Measurements from ENCODE around the gene NUMA1.
A peak's percentile ranks its signal among the peaks of the same experiment; 100 is the strongest.

NUMA1 gene, protein sequence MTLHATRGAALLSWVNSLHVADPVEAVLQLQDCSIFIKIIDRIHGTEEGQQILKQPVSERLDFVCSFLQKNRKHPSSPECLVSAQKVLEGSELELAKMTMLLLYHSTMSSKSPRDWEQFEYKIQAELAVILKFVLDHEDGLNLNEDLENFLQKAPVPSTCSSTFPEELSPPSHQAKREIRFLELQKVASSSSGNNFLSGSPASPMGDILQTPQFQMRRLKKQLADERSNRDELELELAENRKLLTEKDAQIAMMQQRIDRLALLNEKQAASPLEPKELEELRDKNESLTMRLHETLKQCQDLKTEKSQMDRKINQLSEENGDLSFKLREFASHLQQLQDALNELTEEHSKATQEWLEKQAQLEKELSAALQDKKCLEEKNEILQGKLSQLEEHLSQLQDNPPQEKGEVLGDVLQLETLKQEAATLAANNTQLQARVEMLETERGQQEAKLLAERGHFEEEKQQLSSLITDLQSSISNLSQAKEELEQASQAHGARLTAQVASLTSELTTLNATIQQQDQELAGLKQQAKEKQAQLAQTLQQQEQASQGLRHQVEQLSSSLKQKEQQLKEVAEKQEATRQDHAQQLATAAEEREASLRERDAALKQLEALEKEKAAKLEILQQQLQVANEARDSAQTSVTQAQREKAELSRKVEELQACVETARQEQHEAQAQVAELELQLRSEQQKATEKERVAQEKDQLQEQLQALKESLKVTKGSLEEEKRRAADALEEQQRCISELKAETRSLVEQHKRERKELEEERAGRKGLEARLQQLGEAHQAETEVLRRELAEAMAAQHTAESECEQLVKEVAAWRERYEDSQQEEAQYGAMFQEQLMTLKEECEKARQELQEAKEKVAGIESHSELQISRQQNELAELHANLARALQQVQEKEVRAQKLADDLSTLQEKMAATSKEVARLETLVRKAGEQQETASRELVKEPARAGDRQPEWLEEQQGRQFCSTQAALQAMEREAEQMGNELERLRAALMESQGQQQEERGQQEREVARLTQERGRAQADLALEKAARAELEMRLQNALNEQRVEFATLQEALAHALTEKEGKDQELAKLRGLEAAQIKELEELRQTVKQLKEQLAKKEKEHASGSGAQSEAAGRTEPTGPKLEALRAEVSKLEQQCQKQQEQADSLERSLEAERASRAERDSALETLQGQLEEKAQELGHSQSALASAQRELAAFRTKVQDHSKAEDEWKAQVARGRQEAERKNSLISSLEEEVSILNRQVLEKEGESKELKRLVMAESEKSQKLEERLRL (N-terminal part only)

DNA sequence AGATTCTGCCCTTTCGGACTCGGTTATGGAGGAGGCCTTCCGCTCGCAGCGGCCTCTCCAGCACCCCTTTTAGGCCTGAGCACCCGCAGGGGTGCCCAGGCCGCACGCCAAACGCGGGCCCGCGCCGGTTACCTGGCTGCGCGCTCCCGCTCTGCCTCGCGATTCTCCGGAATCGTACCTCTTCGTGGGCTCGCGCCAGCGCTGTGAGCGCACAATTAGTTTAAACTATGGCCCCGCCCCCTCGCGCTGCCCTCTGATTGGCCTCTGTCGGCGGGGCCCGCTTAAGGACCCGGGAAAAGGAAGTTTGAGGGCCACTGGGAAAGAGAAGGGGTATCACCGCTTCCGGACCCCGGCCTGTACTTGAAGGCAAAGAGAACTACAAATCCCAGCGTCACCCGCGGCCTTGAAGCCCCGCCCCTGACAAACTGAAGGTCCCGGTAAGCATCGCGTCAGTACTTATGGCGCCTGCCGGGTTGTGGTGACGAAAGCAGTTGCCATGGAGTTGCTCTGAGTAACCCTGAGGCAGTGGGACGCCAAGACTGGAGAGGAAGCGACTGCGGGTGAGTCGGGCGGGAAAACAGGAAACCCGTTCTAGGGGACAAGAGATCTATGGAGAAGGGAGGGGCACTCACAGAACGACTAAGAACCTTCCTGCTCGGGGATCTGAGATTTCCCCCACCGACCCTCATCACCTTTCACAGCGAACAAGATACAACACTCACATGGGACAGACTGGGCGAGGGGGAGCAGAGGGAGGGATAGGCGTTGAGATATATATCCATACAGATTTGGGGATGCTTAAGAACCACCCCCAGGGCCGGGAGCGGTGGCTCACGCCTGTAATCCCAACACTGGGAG lies at the start of gene NUMA1, which contains the start of gene LRRC51:
TSS of gene NUMA1 (minus strand) at position 217 of the 858 bp plus-strand sequence. CDS start 44,599 bp downstream, outside the sequence.
TSS of gene LRRC51 (plus strand) at position 525 of the 858 bp plus-strand sequence. CDS start 8,234 bp downstream, outside the sequence.
- peak; percentile 100 for DNase-seq

DNA sequence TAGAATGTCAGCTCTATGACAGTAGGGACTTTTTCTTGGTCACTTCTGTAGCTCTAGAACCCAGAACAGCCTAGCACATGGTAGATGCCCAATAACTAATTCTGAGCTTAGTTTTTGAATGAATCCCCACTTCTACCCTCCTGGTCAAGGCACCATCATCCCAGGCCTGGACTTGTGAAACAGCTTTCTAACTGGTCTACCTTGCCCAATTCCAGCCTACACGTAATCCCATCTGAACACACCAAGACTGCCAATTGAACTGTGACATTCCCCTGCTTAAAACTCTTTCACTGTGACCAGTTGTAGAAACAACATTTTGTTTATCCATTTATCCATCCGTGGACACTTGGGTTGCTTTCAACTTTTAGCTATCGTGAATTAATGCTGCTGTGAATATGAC lies 49.0 kb upstream of the NUMA1 start:
- no peak for DNase-seq

DNA sequence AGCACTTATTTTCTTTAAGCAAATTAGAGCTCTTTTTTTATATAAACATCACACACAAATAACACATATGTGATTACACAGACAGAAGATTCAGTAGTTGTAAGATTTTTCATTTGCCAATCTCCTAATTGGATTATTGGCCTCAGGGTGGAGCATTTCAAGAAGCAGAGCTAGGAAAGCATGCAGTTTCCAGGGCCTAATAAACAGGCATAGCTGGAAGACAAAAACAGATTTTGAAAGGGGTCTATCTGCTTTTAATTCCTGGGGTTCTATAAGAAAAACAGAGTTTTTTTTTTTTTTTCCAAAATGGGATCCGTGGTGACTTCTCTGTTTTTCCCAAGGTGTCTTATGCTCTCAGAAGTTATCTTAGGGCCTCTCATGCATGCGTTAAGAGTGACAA lies 47.6 kb upstream of the NUMA1 start:
- no peak for DNase-seq

DNA sequence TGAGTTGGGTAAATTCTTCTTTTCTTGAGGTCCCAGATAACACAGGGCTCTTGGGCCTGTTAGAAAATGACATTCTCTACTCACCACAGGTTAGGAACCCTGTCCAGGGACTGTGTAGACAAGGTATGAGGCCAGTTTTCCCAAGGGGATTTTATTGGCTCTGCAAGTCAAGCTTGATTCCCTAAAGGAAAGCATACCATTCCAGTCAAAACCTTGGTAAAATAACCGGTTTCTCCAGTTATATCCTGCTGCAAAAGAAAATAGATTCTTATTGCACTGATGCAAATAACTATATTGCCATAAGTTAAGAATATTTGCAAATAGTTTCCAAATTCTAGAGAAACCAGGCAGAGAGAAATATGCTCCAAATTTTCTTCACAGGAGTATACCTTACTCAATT lies 45.6 kb upstream of the NUMA1 start:
- DNase-seq: no peak

DNA sequence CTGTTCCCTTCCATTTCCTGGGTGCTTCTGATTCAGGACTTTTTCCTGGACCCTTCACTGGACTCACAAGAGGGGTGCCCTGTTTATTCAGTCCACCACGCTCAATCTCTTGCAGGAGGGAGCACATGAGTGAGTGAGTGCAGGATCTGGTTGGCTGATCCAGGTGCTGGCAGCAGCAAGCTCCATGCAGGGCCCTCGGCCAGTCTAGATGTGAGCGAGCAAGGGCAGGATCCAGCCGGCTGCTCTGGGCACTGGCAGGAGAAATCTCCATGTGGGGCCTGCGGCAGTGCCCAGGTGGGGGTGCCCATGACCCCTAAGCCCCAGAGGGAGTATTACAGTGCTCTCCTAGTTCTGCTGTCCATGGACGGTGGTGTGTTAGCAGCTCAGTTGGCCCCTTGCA lies 43.7 kb upstream of the NUMA1 start:
- no peak for DNase-seq

DNA sequence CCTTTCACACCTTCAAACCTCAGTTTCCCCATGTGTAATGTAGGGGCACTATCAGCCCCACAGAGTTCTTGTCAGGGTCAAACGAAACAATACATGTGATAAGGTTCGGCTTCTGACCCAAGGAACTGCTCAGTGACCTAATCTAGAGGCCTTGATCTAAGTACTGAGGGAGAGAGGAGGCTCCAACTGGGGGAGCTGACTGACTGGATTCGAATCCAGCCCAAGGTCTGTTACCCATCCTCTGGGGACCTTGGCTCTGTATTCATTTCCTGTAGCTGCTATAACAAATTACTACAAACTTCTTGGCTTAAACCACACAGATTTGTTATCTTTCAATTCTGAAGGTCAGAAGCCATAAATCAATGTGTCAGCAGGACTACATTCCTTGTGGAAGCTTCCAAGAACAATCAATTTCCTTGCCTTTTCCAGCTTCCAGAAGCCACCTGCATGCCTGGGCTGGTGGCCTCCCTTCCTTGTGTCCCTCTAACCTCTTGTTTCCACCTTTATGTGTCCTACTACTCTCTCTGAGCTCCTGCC lies 42.8 kb upstream of the NUMA1 start:
- DNase-seq: no peak

DNA sequence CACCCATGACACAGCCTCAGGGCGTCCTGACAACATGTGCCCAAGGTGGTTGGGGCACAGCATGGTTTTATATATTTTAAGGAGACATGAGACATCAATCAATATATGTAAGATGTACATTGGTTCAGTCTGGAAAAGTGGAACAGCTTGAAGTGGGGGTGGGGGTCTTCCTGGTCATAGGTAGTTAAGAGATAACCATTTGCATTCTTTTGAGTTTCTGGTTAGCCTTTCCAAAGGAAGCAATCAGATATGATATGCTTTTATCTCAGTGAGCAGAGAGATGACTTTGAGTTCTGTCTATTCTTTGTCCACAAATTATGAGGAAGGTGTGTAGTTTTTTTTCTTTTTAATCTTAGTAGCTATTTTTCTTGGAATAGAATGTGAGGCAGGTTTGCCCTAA lies 42.3 kb upstream of the NUMA1 start:
- DNase-seq: no peak

DNA sequence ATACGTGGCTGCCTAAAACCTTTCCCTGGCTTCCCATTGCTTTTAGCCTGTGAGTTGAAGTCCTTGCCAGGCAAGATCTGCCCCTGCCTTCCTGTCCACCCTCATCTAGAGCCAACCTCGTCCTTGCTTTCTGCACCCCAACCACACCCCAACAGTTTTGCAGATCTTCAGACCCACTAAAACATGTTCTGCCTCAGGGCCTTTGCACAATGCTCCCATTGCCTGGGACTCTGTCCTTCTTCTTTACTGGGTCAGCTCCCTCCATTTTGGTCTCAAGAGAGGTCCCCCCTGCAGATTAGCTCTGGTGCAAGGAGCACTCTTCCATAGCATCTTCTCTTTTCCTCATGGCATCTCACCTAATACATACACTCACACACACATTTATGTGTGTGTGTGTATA lies 40.6 kb upstream of the NUMA1 start:
- no peak for DNase-seq

DNA sequence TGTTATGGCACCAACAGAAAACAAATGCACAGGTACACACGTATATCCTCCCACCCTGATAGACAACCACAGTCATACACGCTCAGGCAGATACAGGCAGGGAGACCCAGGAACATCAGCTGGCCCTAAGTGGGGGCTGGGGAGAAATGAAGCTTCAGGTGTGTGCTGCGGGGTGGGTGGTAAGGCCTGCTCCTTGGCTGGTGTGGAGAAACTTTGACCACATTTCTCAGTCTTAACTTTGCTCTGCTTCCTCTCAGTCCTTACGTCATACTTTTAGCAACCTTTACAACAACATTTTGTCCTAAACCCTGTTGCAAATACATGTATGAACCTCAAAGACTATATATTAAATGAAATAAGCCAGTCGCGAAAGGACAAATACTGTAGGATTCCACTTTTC lies 38.9 kb upstream of the NUMA1 start:
- DNase-seq: peak; percentile 36

DNA sequence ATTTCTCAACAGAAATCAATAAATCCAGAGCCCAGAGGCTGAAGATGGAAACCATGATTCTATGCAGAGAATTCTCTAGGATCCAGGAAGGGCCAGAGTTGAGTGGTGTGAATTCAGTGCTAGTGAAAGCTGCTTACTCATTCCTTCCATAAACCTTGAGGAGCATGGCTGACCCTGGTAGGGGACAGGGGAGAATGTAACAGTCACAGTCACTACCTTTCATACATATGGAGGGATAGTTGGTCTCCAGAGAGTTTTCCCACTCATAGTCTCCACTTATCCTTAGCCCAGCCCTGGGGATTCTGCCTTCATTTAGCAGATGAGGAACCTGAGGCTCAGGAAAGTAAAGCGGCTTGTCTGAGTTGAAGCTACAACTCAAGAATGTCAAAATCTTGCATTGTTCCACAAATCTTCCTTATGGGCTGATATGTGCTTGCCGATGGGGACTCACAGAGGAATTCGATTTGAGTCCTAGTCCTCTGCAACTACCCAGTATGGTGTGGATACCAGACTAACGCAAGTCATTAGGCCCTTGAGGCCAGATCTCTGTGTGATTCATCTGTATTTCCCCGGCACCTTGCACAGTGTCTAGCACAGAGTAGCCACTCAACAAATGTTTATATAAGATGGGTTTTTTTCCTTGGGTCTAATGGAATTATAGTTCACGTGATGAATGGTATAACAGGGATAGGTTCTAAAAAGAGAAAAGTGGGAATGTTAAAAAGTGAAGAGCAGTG lies 35.8 kb upstream of the NUMA1 start:
- DNase-seq: no peak

DNA sequence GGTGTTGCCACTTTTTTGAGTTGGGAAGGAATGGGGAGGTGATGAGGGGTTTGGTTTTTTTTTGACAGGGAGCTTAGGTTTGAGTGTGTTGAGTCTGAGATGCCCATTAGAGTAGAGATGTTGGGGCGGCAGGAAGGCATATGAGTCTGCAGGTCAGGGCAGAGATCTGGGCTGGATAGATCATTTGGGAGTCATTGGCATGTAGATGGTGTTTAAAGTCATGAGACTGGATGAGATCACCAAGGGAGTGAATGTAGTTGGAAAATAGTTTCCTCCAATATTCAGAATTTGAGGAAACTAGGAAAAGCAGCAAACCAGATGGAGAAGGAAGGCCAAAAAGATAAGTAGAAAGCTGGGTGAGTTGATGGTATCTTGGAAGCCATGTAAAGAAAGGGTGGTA lies 34.2 kb upstream of the NUMA1 start:
- DNase-seq: no peak

DNA sequence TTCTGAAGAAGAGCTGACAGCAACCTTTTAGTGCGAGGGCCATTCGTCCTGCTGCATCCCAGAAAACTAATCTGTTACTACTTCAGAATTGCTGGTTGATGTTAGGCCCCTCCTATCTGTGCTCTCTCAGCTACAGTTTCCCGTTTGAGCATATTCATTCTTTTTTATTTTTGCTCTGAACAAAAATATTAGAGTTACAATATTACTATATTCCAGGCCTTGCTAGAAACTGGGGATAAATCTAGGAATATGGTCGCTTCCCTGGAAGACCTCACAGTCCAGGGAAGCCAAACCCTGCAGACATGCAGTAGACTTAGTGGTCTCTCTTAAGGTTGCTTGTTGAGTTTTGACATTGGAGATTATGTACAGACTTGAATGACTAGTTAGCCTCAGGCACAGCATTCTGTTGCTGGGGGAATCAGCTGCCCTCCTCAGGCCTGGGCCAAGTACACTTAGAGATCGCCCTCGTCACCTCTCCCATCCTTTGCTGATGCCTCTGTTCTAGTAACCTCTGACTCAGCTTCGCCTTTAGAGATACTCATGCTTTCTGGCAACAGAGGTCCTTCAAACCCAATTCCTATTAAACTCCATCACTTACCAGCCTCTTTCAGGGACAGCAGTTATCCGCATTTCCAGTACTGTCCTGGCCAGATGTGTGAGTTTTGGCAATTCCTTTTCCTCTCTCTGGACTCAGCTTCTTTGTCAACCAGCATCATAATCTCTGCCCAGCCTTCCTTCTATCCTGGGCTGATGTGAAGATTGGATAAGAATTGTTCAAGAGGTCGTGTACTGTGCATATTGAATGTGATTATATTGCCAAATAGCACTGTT lies 32.9 kb upstream of the NUMA1 start:
- no peak for DNase-seq

DNA sequence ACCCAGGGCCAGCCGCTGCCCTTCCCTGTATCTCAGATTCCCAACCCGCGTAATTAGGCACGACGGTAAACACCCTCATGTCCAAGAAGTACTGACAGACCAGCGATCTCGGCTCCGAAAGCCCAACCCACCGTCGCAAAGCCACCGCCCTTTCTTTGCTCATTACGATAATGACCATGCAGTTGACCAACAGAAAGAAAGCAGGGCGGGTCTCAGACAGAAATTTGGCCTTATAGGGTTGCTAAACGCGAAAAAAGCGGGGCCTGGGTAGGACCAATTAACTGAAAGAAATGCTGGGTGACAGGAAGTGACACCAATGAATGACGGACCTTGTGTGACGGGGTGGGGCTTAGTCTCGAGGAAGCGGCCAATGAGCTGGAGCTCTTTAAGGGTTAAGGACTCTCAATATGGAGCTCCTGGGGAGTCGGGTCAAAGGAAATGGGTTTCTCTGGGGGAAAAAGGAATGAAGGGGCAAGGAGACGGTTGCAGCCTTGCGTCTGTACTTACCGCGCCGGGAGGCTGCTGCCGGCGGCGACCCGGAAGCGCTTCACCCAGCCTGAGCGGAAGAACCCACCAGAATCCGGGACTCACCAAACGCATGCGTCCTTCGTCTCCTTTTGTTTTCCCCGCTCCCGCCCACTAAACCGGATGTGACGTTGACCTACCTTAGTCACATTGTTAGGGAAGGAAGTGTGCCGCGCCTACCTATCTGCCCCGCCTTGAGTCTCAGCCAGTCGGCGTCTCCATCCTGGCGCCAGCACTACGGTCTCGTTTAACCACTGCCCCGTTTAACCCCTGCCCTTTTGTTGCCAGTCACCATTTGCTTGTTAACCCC lies 32.0 kb upstream of the NUMA1 start, which contains the start of gene ANAPC15:
TSS of gene ANAPC15 (minus strand) at position 553 of the 835 bp plus-strand sequence. CDS start 1,419 bp downstream, outside the sequence.
- peak; percentile 100 for DNase-seq

DNA sequence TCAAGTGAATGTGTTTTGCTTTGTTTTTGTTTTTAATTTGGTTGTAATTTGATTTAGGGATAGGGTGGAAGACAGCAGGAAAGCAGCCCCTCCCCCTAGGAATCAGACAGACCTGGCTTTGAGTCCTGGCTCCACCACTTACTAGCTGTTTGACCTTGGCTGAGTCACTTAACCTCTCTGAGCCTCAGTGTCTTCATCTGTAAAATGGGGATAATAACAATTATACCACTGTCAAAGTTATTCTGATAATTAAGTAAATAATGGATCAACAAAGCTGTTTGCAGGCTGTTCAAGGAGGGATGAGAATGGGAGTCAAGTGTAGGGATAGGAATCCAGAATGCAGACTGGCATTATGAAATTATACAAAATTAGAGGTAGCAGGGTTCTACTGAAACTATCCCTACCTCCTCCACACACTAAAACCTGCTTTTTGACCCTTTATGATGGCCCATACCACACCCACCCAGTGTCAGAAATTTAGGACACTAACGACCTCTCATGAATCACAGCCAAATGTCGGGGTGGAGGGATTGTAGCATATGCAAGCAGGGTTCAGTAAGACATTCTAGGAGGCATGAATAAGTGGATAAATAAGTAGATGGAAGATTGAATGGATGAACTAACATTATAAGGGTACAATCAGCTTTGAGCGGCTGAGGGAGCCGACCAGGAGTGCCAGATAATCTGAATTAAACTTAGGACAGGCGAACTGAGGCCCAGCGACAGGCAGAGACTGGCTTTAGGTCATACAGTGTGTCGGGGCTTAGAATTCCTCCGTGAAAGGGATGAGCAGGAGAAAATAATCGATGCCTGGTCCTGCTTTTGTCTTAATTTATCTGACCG lies 31.2 kb upstream of the NUMA1 start:
- no peak for DNase-seq

DNA sequence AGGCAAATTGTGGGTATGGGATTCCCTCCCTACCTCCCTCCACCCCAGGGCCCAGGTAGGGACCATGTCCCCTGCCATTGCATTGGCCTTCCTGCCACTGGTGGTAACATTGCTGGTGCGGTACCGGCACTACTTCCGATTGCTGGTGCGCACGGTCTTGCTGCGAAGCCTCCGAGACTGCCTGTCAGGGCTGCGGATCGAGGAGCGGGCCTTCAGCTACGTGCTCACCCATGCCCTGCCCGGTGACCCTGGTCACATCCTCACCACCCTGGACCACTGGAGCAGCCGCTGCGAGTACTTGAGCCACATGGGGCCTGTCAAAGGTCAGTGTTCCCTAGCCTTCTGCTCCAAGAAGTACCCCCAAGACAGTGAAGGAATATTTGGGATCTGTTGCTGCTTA lies 25.5 kb upstream of the NUMA1 start, which contains the start of gene TOMT:
TSS of gene TOMT (plus strand) at position 37 of the 400 bp plus-strand sequence. CDS start at position 65, 28 bp downstream.
- DNase-seq: no peak

DNA sequence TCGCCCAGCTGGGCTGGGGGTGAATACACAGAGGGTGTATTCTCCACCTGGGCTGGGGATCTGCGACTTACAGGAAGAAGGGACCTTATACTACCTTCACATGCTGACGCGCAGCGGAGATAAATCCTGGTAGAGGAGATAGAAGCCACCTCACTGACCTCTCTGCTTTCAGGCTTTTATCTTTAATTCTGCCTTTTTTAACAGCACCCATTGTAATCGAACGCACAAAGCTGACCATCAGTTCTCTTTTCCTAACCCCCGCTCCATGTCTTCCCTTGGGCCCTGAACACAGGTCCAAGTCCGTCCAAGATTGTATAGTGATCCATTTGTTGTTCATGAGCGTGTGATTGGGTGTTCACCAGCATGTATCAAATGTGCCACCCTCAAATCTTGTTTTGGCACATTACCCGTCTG lies 23.4 kb upstream of the NUMA1 start:
- no peak for DNase-seq

DNA sequence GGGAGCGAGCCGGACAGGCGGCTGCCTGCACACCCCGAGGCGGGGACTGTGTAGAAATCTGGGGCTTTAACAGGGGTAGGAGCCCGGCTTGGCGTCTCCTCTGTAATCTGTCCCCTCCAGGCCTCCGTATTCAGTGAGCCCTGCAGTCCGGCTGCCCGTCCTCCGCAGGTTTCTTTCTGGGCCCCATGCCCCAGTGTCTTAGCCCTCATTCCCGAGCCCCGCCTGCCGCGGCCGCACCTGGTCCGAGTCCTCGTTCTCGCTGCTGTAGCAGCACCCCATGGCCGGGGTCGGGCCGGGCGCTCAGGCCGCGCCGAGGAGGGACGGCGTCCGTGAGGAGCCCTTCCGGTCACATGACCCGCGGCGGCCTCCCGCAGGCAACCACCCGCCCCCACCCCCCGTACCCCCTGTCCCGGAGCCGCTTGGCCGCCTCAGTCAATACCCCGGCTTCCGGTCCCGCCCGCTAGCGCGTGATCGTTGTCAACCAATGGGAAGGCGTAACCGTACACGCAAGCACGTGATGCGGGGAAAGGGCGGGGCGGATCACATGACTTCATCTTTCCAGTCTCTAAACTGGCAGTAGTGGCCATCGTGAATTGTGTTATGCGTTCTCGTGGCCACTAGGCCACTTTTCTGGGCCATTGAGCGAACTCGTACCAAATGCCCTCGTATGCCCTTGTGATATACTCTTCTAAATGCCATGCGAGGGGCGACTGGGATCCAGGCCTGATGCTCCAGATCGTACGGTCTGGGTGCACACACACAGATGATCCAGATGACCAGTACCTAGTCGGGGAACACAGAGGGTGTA lies 22.8 kb upstream of the NUMA1 start, which contains the start of gene LAMTOR1:
TSS of gene LAMTOR1 (minus strand) at position 352 of the 808 bp plus-strand sequence. CDS start at position 279, 73 bp downstream.
- peak; percentile 100 for DNase-seq

All from hematopoietic multipotent progenitor cell treated with erythropoietin and hydrocortisone succinate and interleukin-3 and kit ligand, for 4 days (in vitro differentiated cells).